HG02852 (cell line): ENCODE data around the gene ACTR3C.
"Not testable (repeated sequence)": the region's sequence is repeated elsewhere in the genome, so short reads cannot be mapped to it uniquely, and the experiment has no call there.

ENCODE experiments used
- ATAC-seq: cut with Tn5 transposase; IDR thresholded peaks from one replicate; pipeline ENCODE4 v1.9.1; 2021; ENCODE audit warnings: mild to moderate bottlenecking, moderate library complexity; ENCODE audit not compliant: unreplicated experiment

The ACTR3C gene

DNA sequence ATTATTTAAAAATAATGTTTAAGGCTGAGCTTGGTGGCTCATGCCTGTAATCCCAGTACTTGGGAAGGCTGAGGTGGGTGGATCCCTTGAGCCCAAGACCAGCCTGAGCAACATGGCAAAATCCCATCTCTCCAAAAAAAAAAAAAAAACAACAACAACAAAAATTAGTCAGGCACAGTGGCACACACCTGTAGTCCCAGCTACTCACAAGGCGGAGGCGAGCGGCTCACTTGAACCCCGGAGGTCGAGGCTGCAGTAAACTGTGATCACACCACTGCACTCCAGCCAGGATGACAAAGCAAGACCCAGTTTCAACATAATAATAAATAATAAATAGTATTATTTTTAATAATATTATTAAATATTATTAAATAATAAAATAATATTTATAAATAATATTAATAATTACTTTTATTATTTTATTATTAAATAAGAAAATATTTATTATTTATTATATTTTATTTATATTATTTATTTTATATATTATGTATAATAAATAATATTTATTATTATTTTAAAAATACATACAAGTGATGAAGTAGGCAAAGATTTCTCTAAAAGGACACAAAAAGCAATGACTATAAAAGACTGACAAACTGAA, 8.6 kb downstream of the ACTR3C start:
- no peak for ATAC-seq

DNA sequence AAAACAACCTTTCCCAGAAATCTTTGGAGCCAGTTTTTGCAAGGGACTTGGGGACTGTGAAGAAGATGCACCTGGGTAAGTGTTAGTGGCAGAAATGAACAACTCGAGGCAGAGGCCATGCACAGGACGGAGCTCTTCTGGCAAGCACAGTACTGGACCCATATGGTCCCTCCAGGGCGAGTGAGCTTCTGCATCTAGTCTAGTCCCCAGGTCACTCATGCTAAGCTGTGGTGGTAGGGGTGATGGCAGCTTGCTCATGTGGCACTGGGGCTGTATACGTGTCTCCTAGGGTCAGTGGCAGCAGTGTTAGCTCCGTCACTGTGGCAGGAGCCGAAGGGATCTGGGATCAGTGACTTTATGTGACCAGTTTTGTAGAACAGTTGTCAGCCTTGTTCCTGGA, 9.5 kb downstream of the ACTR3C start:
- ATAC-seq = no peak

DNA sequence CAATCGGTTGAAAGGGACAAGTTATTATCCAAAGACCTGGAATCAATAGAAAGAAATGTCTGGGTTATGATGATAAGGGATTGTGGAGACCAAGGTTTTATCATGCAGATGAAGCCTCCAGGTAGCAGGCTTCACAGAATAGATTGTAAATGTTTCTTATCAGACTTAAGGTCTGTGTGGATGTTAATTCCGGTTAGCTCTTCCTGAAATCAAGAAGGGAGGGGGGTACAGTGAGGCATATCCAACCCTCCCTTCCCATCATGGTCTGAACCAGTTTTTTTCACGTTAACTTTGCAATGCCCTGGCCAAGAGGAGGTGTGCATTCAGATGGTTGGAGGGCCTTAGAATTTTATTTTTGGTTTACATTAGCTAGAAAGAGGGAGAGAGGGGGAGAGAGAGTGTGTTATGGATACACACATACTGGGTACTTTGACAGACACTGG, 10.0 kb downstream of the ACTR3C start:
- no peak for ATAC-seq

DNA sequence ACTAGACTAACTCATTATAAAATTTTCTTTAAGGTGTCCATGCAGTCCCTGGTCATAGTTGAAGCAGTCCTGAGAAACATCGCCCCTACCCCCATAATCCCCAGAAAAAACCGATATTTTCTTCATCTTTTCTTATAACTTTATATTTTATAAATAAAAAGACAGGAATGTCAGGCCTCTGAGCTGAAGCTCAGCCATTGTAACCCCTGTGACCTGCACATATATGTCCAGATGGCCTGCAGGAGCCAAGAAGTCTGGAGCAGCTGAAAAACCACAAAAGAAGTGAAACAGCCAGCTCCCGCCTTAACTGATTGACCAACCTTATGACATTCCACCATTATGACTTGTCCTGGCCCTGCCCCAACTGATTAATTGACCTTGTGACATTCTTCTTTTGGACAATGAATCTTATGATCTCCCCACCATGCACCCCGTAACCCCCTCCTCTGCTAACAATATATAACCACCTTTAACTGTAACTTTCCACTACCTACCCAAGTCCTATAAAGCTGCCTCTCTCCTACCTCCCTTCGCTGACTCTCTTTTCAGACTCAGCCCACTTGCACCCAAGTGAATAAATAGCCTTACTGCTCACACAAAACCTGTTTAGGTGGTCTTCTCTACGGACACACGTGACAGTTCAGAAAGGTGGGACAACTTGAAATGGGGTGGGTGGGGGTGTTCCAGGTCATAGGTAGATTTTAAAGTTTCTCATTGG, 10.5 kb downstream of the ACTR3C start:
- ATAC-seq = not testable (repeated sequence)

DNA sequence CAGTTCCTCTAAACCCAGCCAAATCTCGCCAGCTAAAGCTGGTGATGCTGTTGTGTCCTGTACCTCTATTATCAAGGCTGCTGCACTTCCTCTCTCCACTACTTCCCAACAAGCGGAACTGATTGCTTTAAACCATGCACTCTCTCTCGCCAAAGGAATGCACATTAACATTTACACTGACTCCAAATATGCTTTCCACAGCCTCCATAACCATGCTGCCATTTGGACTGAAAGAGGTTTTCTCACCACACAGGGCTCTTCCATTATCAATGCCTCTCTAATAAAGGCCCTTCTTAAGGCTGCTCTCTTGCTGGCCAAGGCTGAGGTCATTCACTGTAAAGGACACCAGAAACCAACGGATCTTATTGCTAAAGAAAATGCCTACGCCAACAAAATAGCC, 11.6 kb downstream of the ACTR3C start:
- no peak for ATAC-seq

DNA sequence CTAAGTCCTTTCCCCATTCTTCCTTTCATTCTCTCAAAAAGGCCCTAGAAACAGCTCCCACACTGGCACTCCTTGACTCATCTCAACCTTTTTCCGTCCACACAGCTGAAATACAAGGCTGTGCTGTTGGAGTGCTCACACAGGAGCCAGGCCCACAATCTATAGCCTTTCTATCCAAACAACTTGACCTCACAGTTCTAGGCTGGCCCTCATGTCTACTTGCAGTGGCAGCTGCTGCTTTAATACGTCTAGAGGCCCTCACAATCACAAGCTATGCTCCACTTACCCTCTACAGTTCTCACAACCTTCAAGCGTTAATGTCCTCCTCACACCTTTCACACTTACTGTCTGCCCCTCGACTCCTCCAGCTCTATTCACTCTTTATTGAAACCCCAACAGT, 12.2 kb downstream of the ACTR3C start:
- no peak for ATAC-seq

DNA sequence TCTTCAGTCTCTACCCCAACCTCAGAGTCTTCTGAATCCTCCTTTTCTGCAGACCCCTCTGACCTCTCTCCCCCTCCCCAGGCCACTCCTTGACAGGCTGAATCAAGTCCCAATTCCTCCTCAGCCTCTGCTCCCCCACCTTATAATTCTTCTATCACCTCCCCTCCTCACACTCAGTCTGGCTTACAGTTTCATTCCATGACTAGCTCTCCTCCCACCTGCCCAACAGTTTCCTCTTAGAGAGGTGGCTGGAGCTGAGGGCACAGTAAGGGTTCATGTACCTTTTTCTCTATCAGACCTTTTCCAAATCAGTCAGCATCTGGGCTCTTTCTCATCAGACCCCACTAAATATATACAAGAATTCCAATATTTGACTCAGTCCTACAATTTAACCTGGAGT, 14.8 kb downstream of the ACTR3C start:
- ATAC-seq = no peak

DNA sequence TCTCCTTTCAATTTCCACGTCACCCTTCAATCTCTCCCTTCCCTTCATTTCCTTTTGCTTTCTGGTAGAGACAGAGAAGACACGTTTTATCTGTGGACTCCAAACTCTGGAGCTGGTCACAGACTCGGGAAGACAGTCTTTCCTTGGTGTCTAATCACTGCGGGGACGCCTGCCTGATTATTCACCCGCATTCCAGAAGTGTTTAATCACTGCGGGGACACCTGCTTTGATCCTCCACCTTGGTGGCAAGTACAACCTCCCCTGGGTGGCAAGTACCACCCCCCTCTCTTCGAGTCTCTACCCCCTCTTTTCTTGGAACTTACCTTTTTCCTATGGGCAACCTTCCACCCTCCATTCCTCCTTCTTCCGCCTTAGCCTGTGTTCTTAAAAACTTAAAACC, 15.4 kb downstream of the ACTR3C start:
- no peak for ATAC-seq

DNA sequence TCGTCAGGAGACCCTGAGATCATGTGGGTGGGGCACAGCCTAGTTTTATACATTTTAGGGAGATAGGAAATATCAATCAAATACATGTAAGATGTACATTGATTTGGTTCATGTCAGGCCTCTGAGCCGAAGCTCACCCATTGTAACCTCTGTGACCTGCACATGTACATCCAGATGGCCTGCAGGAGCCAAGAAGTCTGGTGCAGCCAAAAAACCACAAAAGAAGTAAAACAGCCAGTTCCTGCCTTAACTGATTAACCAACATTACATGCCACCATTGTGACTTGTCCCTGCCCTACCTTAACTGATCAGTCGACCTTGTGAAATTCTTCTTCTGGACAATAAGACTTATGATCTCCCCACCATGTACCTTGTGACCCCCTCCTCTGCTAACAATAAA, 16.2 kb downstream of the ACTR3C start:
- ATAC-seq = no peak

DNA sequence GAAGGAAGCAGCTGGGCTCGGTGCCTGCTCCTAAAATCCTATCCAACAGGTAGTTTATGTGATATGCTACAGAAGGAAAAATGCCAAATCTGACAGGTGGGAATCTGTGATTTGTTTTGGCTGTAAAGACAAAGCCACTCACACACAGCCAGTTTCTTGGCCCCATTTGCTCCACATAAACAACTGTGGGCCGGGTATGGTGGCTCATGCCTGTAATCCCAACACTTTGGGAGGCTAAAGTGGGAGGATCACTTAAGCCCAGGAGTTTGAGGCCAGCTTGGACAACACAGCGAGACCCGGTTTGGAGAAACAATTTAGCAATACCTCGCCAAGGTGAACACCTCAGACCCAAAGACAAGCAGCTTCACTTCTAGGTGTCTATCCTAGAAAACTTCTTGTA, 17.0 kb downstream of the ACTR3C start:
- ATAC-seq = not testable (repeated sequence)

DNA sequence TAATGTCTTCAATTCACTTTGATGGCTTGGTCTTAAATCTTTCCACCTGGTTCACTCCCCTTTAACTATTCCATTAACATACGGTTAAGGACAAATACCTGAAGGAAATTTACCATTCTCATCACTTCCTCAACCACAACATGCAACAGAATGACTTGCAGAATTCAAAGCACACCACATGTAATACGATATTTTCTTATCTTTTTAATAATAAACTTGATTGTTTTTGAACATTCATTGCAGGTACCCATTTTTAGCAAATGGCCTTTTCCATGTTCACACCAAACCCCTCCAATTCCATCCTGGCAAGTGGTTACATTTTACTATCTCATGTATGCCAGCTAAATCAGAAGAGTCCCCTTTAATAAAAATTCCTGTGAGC, 17.5 kb downstream of the ACTR3C start:
- not testable (repeated sequence) for ATAC-seq

DNA sequence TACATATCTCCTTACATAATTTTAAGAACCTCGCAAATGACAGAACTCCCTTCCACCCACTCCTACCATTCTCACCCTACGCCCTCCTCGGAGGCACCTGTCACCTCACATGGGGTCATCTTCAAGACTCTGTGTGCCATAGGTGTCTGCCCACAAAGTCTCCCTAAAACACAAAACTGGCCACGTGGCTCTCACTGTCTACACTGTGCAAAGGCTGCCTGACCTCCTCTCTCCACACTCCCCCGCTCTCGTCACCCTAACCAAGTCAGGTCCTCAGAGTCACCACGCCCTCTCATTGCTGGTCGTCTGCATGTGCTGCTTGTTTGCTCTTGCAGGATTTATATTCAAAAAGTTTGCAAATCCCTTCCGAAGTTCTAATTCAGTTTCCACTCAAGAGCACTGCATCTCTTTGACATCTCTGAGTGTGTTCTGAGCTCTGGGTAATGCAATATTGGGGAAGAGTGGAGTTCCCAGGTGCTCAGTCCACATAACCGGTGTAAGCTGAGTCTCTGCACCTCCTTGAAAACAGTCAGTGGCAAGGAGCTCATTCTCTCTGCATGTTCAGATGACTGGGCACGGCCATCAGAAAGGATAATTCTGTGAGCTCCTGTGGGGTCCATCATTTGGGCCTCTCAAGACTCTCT, 18.0 kb downstream of the ACTR3C start:
- not testable (repeated sequence) for ATAC-seq

DNA sequence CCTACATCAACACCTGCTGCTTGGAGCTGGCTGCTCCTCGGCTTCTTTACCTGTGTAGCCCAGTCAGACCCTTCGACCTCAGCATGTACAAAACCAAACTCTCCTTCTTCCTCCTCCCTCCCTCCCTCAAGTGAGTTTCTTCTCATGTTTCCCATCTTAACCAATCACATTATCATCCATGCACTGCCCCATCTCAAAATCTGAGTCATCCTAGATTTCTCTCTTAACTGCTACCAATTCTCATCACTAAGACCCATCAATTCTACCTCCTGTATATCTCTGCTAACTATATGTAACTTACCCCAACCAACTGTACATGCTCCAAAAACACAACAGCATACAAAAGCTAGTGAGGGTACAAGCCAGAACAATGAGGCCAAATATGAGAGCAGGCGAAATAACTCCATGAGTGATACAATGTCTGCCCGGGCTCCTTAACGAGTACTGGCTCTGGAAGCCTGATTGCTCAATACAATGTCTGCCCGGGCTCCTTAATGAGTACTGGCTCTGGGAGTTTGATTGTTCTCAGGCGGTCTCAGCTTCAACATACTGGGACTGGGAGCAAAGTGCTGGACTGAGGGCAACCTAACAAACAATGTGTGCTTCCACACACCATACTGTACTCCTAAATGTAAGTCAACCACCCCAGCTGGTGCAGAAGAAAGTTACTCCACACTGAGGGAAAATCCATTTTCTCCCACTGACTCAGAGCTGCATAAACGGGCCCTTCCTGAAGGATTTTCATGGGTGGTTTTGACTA, 18.7 kb downstream of the ACTR3C start:
- not testable (repeated sequence) for ATAC-seq

DNA sequence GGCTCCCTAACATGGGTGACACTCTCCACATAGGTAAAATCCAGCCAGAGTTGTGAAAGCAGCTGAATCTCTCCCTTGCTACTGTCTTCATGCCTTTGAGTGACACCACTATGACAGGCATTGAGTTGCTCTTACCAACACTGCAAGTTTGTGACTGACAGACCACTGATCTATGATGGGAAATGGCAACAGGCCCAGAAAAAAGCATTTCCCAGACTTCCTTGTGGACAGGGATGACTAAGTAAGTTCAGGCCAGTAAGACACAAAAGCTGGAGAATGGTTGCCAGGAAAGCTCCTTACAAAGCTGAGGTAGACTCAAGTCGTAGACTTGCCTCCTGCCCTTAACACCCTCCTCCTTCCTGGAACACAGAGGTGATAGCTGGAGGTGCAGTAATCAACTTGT, 20.4 kb downstream of the ACTR3C start:
- ATAC-seq = not testable (repeated sequence)

DNA sequence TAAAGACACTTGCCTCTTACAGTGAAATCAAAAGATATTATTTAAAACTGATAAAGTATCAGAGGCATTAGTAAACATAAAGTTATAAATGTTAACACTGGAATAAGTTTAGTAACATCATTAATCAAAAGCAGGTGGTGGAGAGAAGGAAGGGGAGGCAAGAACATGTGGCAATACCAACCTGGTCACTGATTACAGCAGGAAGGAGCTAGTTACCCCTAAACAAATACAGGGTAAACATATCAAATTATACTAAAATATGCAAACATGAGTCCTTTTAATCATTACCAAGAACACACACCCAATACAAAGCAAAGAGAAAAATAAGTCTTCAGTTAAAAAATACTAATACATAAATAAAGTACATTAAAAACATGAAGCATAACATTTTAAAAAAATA, 25.4 kb downstream of the ACTR3C start:
- ATAC-seq = not testable (repeated sequence)

DNA sequence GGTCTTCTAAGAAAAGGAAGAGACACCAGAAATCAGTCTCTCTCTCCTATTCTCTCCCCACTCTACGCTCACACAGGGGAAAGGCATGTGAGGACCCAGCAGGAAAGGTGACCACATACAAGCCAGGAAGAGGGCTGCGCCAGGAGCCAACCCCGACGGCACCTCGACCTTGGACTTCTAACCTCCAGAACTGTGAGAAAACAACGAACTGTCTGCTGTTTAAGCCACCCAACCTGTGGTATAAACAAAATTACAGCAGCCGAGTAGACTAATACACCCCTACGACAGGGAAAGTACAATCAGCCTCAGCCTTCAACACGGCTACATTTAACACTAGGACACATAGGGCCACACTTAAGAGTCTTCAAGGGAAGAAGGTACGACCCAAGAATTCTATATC, 26.5 kb downstream of the ACTR3C start:
- not testable (repeated sequence) for ATAC-seq

DNA sequence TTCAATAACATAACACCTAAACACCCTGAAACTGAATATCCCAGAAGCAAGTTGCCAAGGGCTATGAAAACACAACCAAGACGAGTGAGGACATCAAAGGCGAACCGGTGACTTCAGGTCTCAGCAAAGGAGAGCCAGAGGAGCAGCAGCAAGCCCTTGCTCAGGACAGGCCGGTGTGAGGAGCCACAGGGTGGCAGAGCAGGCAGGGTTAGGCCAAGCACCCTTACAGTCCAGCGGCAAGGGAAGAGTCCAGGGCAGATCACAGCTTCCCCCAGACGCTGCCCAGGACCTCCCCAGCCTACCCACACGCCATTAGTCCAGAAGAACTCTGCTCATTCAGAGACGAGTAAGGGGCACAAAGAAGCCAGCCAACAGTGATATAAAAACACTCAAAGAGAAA, 27.7 kb downstream of the ACTR3C start:
- ATAC-seq = not testable (repeated sequence)

DNA sequence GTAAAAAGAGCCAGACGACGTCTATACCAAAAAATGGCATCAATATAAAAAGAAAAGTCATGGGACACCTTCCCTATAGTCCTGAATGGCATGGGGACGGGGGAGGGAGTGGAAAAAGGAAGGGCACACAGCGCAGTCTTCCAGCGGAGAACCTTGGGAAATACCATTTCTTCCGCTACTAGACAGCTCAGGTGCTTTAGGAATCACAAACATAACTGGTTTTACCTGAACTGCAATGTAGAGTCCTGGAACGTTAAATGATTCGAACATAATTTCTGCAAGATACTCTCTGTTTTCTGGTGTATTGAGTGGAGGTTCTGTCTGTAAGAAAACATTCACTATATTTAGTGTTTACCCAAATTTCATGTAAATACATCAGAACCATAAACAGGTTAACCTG, 28.3 kb downstream of the ACTR3C start:
- ATAC-seq = not testable (repeated sequence)

DNA sequence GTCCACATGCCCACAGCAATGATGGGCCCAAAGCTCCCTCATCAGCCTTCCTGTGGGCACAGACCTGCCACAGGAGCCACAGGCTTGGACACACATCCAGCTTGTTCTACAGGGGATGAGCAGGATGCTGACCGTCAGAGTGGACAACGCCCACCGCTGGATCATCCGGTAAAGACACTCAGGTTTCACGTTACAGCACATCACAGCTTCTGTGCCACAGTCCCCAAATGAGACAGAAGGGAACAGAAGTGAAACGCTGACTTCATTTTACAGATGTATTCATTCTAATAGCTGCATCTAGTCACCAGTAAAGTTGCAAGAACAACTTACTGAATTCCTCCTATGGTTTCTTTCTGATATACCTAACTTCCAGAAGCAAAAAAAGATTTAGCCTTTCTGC, 33.0 kb downstream of the ACTR3C start:
- not testable (repeated sequence) for ATAC-seq

DNA sequence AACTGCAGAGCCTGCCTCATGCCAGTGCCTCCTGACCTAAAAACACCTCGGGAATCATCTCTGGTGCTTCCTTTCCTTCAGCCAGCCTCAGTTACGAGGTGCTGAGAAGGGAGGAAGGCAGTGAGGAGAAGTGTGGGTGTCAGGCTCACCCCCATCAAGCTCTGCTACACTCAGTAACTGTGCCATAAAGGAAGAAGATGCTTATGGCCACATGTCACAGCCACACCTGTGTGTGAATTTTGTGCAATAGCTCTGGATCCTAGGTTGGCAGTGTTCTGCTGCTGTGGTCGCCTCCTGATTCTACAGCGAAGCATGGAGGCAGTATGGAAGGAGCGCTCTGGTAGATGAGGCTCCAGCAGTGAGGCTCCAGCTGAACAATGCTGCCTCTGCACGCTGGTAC, 34.5 kb downstream of the ACTR3C start:
- not testable (repeated sequence) for ATAC-seq

DNA sequence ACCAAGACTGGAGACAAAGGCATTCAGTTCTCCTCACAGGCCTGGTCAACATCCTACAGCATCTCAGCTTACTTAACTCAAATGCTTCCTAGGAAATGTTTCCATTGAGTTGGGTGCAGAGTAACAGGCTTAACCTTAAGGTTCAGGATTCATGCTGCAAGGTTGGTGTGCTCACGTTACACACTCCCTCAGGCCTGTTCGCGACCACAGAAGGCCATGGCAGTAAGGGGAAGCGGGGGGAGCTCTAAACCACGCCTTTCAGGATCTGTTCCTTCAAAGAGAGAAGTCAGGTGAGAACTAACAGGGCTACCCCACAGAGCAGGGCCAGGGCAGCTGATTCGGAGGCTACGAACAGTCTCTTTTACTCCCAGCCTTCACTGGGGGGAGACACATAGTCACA, 35.5 kb downstream of the ACTR3C start:
- not testable (repeated sequence) for ATAC-seq
